ENCODE results near the gene GRIFIN.

- TF ChIP-seq, protein P1, sequence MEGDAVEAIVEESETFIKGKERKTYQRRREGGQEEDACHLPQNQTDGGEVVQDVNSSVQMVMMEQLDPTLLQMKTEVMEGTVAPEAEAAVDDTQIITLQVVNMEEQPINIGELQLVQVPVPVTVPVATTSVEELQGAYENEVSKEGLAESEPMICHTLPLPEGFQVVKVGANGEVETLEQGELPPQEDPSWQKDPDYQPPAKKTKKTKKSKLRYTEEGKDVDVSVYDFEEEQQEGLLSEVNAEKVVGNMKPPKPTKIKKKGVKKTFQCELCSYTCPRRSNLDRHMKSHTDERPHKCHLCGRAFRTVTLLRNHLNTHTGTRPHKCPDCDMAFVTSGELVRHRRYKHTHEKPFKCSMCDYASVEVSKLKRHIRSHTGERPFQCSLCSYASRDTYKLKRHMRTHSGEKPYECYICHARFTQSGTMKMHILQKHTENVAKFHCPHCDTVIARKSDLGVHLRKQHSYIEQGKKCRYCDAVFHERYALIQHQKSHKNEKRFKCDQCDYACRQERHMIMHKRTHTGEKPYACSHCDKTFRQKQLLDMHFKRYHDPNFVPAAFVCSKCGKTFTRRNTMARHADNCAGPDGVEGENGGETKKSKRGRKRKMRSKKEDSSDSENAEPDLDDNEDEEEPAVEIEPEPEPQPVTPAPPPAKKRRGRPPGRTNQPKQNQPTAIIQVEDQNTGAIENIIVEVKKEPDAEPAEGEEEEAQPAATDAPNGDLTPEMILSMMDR (IDR thresholded peaks at IDR 0.05) = no peak
- TF ChIP-seq POLR2A (IDR thresholded peaks at IDR 0.05) = no peak
Observed at GRCh38 chr7:2460188-2460587, 16.0 kb downstream of the GRIFIN start.

Measured in testis (tissue), 2 donors.